H9 (cell line): ENCODE results near the gene SHMT2. TPM values are rescaled to one million over a fixed set of nuclear protein-coding genes. Genes with fewer than 3 reads are reported as not detected.

Source experiments
- DNase-seq: peaks from one replicate; pipeline ENCODE4 v3.0.0-alpha.2; 2017
- H2AFZ ChIP-seq: one replicate; pipeline ENCODE4 v1.6.1; 2013; ENCODE audit warnings: mild to moderate bottlenecking, low read length, control low read depth, moderate library complexity
- H2AK5ac ChIP-seq: 2 replicates; pipeline ENCODE4 v1.6.1; 2013; ENCODE audit warnings: low read length, control low read depth, mixed read lengths; ENCODE audit not compliant: insufficient read length
- H2BK120ac ChIP-seq: one replicate; pipeline ENCODE4 v1.6.1; 2013; ENCODE audit warnings: low read depth, mild to moderate bottlenecking, low read length, control low read depth, inconsistent platforms; ENCODE audit not compliant: poor library complexity, severe bottlenecking
- H2BK12ac ChIP-seq: 2 replicates; pipeline ENCODE4 v1.6.1; 2013; ENCODE audit warnings: low read length, control low read depth, mixed read lengths, low read depth; ENCODE audit not compliant: insufficient read length
- H2BK15ac ChIP-seq: 2 replicates; pipeline ENCODE4 v1.6.1; 2013; ENCODE audit warnings: low read depth, low read length, control low read depth
- H2BK20ac ChIP-seq: one replicate; pipeline ENCODE4 v1.6.1; 2013; ENCODE audit warnings: low read depth, mild to moderate bottlenecking, low read length, control low read depth, inconsistent platforms; ENCODE audit not compliant: poor library complexity, severe bottlenecking
- H2BK5ac ChIP-seq: 2 replicates; pipeline ENCODE4 v1.6.1; 2013; ENCODE audit warnings: low read length, control low read depth, mixed read lengths; ENCODE audit not compliant: insufficient read length
- H3K14ac ChIP-seq: 2 replicates; pipeline ENCODE4 v1.6.1; 2013; ENCODE audit warnings: low read length, control low read depth; ENCODE audit not compliant: insufficient read depth
- H3K18ac ChIP-seq: 2 replicates; pipeline ENCODE4 v1.6.1; 2013; ENCODE audit warnings: low read depth, mild to moderate bottlenecking, mixed read lengths, low read length, control low read depth; ENCODE audit not compliant: insufficient read length
- H3K23ac ChIP-seq: 2 replicates; pipeline ENCODE4 v1.6.1; 2013; ENCODE audit warnings: low read length, control low read depth, mixed read lengths, low read depth; ENCODE audit not compliant: insufficient read length
- H3K23me2 ChIP-seq: 2 replicates; pipeline ENCODE4 v1.6.1; 2013; ENCODE audit warnings: low read depth, mild to moderate bottlenecking, mixed read lengths, low read length, control low read depth; ENCODE audit not compliant: insufficient read length, poor library complexity, severe bottlenecking
- H3K27ac ChIP-seq: 2 replicates; pipeline ENCODE4 v1.5.1; 2013; ENCODE audit warnings: low read length, control low read depth, mixed read lengths, low read depth; ENCODE audit not compliant: insufficient read length
- H3K27me3 ChIP-seq: 2 replicates; pipeline ENCODE4 v1.6.1; 2013; ENCODE audit warnings: low read length, control low read depth, inconsistent platforms; ENCODE audit not compliant: insufficient read depth
- H3K4ac ChIP-seq: 2 replicates; pipeline ENCODE4 v1.6.1; 2013; ENCODE audit warnings: low read depth, mild to moderate bottlenecking, control low read depth, inconsistent platforms, low read length, moderate library complexity
- H3K4me1 ChIP-seq: 2 replicates; pipeline ENCODE4 v1.6.1; 2013; ENCODE audit warnings: low read length, control low read depth, inconsistent platforms; ENCODE audit not compliant: insufficient read depth
- H3K4me2 ChIP-seq: 2 replicates; pipeline ENCODE4 v1.6.1; 2013; ENCODE audit warnings: low read length, control low read depth, mixed read lengths; ENCODE audit not compliant: insufficient read length, insufficient read depth
- H3K56ac ChIP-seq: 2 replicates; pipeline ENCODE4 v1.6.1; 2013; ENCODE audit warnings: low read depth, mild to moderate bottlenecking, mixed read lengths, low read length, control low read depth; ENCODE audit not compliant: insufficient read length
- H3K79me1 ChIP-seq: 2 replicates; pipeline ENCODE4 v1.6.1; 2013; ENCODE audit warnings: low read depth, mild to moderate bottlenecking, moderate library complexity, low read length, control low read depth, inconsistent platforms; ENCODE audit not compliant: insufficient read depth, poor library complexity, severe bottlenecking
- H3K79me2 ChIP-seq: 2 replicates; pipeline ENCODE4 v1.6.1; 2013; ENCODE audit warnings: low read length, control low read depth, inconsistent platforms; ENCODE audit not compliant: insufficient read depth
- H3K9ac ChIP-seq: 2 replicates; pipeline ENCODE4 v1.6.1; 2013; ENCODE audit warnings: low read length, control low read depth, mixed read lengths; ENCODE audit not compliant: insufficient read length; ENCODE audit errors: extremely low read depth
- H3K9me3 ChIP-seq: one replicate; pipeline ENCODE4 v1.6.1; 2013; ENCODE audit warnings: low read depth, low read length, inconsistent platforms; ENCODE audit not compliant: control insufficient read depth
- H3T11ph ChIP-seq: one replicate; pipeline ENCODE4 v1.6.1; 2013; ENCODE audit warnings: mild to moderate bottlenecking, low read length, control low read depth, inconsistent platforms
- H4K20me1 ChIP-seq: one replicate; pipeline ENCODE4 v1.6.1; 2013; ENCODE audit not compliant: control insufficient read depth, insufficient read length, insufficient read depth
- H4K5ac ChIP-seq: 2 replicates; pipeline ENCODE4 v1.6.1; 2013; ENCODE audit warnings: low read depth, mild to moderate bottlenecking, mixed read lengths, low read length, control low read depth; ENCODE audit not compliant: insufficient read length
- H4K8ac ChIP-seq: replicated peaks from 2 replicates; pipeline ENCODE4 v1.6.1; 2013; ENCODE audit warnings: low read length, control low read depth, mixed read lengths, low read depth; ENCODE audit not compliant: insufficient read length
- H4K91ac ChIP-seq: 2 replicates; pipeline ENCODE4 v1.6.1; 2013; ENCODE audit warnings: low read depth, mild to moderate bottlenecking, moderate library complexity, mixed read lengths, low read length, control low read depth; ENCODE audit not compliant: insufficient read length
- H3K27ac Mint-ChIP-seq, 3 experiments: 2 replicates in 2 of 3; 3 replicates in 1 of 3; pipeline ENCODE4 v1.8.0; 2020 to 2021; ENCODE audit warnings: mixed read lengths in 3 of 3, mild to moderate bottlenecking in 1 of 3, moderate library complexity in 1 of 3
- H3K27me3 Mint-ChIP-seq: 2 replicates; pipeline ENCODE4 v1.8.0; 2021; ENCODE audit warnings: low read depth, mild to moderate bottlenecking, moderate library complexity, mixed read lengths
- H3K36me3 Mint-ChIP-seq, 3 experiments: 2 replicates in 2 of 3; 3 replicates in 1 of 3; pipeline ENCODE4 v1.8.0; 2020 to 2021; ENCODE audit warnings: low read depth in 3 of 3, mixed read lengths in 3 of 3; ENCODE audit not compliant: insufficient read depth in 1 of 3
- H3K4me1 Mint-ChIP-seq, 2 experiments: 2 replicates each; pipeline ENCODE4 v1.8.0; 2020; ENCODE audit warnings: mixed read lengths in 2 of 2
- H3K4me3 Mint-ChIP-seq, 2 experiments: 2 replicates in 1 of 2; 3 replicates in 1 of 2; pipeline ENCODE4 v1.8.0; 2020 to 2021; ENCODE audit warnings: mild to moderate bottlenecking in 2 of 2, mixed read lengths in 2 of 2, moderate library complexity in 1 of 2
- H3K9me3 Mint-ChIP-seq, 2 experiments: 2 replicates in 1 of 2; 3 replicates in 1 of 2; pipeline ENCODE4 v1.8.0; 2020; ENCODE audit warnings: mild to moderate bottlenecking in 2 of 2, mixed read lengths in 2 of 2, moderate library complexity in 1 of 2
- WGBS: extraction: QIAGEN DNeasy Blood & Tissue Kit; methylation state at CpG from one replicate; pipeline ENCODE4 v1.1.7; 2013; ENCODE audit warnings: missing lambda C conversion rate, low lambda C conversion rate, mixed read lengths; ENCODE audit not compliant: insufficient read length; ENCODE audit errors: extremely low coverage; 5-methylcytosine and 5-hydroxymethylcytosine counted together
- total RNA-seq: library from RNA; stranded (reverse); gene quantifications from 2 replicates; pipeline ENCODE4 v1.2.1, GENCODE V29; 2021
- TF ChIP-seq, protein P1 (sequence below): fragments of 200-600 bp; sonication (generic); conservative IDR thresholded peaks from 3 replicates; pipeline ENCODE4 v1.8.0; 2021; ENCODE audit warnings: antibody characterized with exemption, mild to moderate bottlenecking

Gene SHMT2
- total RNA-seq, 1 experiment from 2014 or later, result 260 TPM

DNA sequence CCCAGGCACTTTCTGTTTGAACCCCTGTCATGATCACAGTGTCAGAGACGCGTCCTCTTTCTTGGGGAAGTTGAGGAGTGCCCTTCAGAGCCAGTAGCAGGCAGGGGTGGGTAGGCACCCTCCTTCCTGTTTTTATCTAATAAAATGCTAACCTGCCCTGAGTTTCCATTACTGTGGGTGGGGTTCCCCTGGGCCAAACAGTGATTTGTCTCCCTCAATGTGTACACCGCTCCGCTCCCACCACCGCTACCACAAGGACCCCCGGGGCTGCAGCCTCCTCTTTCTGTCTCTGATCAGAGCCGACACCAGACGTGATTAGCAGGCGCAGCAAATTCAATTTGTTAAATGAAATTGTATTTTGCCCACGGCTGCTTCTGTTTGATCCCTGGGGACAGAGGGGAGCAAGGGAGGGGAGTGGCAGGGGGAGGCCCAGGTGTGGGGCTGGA, 5.1 kb downstream of the SHMT2 start:
- no peak overlapping the region for H3K4ac ChIP-seq
- H2AFZ ChIP-seq, result no peak overlapping the region
- H2BK120ac ChIP-seq, result no peak overlapping the region
- H3T11ph ChIP-seq, result no peak overlapping the region
- Mint-ChIP-seq H3K9me3 (no peaks in the 10 kb centered on the region), H3K27ac (no peak overlapping the region; a peak in 1 of 7 replicates), H3K4me1 (peaks cover 45 to 59% of the 10 kb centered on the region in 2 experiments), H3K36me3 (peaks cover 45 to 52% (median 47%) of the 10 kb centered on the region in 3 experiments), H3K4me3 (no peak overlapping the region; a peak in 1 of 5 replicates), H3K27me3 (peaks cover 51% of the 10 kb centered on the region)
- no peak for DNase-seq
- H3K4me1 ChIP-seq, result no peaks in the 10 kb centered on the region; the same call in 1 of the 2 replicates
- H3K18ac ChIP-seq, result no peak overlapping the region
- no peak overlapping the region for H3K23ac ChIP-seq
- peaks cover 4% of the 10 kb centered on the region for H4K20me1 ChIP-seq
- H3K9me3 ChIP-seq, result no peaks in the 10 kb centered on the region
- peaks cover 5% of the 10 kb centered on the region; the same call in 1 of the 2 replicates for H3K79me2 ChIP-seq
- no peak overlapping the region for H2BK12ac ChIP-seq
- peaks cover 28% of the 10 kb centered on the region; the same call in 1 of the 2 replicates for H3K27me3 ChIP-seq
- no peak overlapping the region for H3K4me2 ChIP-seq
- H3K79me1 ChIP-seq, result peaks cover 5% of the 10 kb centered on the region
- H4K91ac ChIP-seq, result no peak overlapping the region
- H3K14ac ChIP-seq, result no peak overlapping the region
- WGBS, result no CpG with 5 or more reads among the region's 10 CpGs
- TF ChIP-seq, protein P1, sequence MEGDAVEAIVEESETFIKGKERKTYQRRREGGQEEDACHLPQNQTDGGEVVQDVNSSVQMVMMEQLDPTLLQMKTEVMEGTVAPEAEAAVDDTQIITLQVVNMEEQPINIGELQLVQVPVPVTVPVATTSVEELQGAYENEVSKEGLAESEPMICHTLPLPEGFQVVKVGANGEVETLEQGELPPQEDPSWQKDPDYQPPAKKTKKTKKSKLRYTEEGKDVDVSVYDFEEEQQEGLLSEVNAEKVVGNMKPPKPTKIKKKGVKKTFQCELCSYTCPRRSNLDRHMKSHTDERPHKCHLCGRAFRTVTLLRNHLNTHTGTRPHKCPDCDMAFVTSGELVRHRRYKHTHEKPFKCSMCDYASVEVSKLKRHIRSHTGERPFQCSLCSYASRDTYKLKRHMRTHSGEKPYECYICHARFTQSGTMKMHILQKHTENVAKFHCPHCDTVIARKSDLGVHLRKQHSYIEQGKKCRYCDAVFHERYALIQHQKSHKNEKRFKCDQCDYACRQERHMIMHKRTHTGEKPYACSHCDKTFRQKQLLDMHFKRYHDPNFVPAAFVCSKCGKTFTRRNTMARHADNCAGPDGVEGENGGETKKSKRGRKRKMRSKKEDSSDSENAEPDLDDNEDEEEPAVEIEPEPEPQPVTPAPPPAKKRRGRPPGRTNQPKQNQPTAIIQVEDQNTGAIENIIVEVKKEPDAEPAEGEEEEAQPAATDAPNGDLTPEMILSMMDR, result no peak
- H2AK5ac ChIP-seq, result no peak overlapping the region
- no peak overlapping the region for H2BK15ac ChIP-seq
- H3K23me2 ChIP-seq, result peaks cover 24% of the 10 kb centered on the region
- H3K56ac ChIP-seq, result no peak overlapping the region
- H4K5ac ChIP-seq, result no peak overlapping the region
- no peak overlapping the region for H3K9ac ChIP-seq
- no peak overlapping the region for H2BK5ac ChIP-seq
- no peak overlapping the region for H2BK20ac ChIP-seq
- H4K8ac ChIP-seq, result no peak overlapping the region
- H3K27ac ChIP-seq, result no peak overlapping the region
